CD4-positive, alpha-beta T cell (primary cell): ENCODE data around the gene CD200. TPM values are rescaled to one million over a fixed set of nuclear protein-coding genes. Genes with fewer than 3 reads are reported as not detected.

Experiments
- ATAC-seq: fragments of 200-7000 bp; cut with Tn5 transposase; one replicate; pipeline ENCODE4 v1.10.0; 2022; ENCODE audit warnings: mild to moderate bottlenecking; ENCODE audit not compliant: poor library complexity
- CTCF ChIA-PET: fragments of 350-600 bp; sonication (Branson Sonifier 250); formaldehyde crosslinking; loops from one replicate; lab custom pipeline; 2021; ENCODE audit warnings: antibody characterized with exemption, inconsistent platforms; lab: Charles Lee
- POLR2A ChIA-PET: fragments of 350-600 bp; sonication (Branson Sonifier 250); formaldehyde crosslinking; loops from one replicate; lab custom pipeline; 2021; ENCODE audit warnings: antibody characterized with exemption, inconsistent platforms; lab: Charles Lee
- DNase-seq, 14 experiments: peaks; one replicate each; pipeline ENCODE4 v3.0.0-alpha.2; 2013 to 2020; ENCODE audit warnings: mixed read lengths in 2 of 14
- H3K27ac ChIP-seq, 2 donors: one replicate each; pipeline versions ENCODE4 v1.5.1 to v1.7.0; 2013; ENCODE audit warnings: low read length in 2 of 2, low read depth in 1 of 2, mild to moderate bottlenecking in 1 of 2
- H3K27me3 ChIP-seq, 2 experiments: 1 replicate in 1 of 2; 2 replicates in 1 of 2; pipeline versions ENCODE4 v1.6.1 to v1.7.0; 2013; ENCODE audit warnings: low read length in 2 of 2, control low read depth in 1 of 2, mild to moderate bottlenecking in 1 of 2, moderate library complexity in 1 of 2; ENCODE audit not compliant: insufficient read depth in 2 of 2, control insufficient read depth in 1 of 2
- H3K36me3 ChIP-seq: one replicate; pipeline ENCODE4 v1.6.1; 2013; ENCODE audit warnings: low read length, control low read depth; ENCODE audit not compliant: insufficient read depth
- H3K4me1 ChIP-seq: one replicate; pipeline ENCODE4 v1.6.1; 2013; ENCODE audit warnings: low read length, control low read depth; ENCODE audit not compliant: insufficient read depth
- H3K4me3 ChIP-seq: one replicate; pipeline ENCODE4 v1.5.1; 2013; ENCODE audit warnings: mild to moderate bottlenecking, low read length, moderate library complexity
- H3K9me3 ChIP-seq, 2 experiments: 1 replicate in 1 of 2; 2 replicates in 1 of 2; pipeline versions ENCODE4 v1.6.1 to v1.7.0; 2013; ENCODE audit warnings: low read length in 2 of 2, mild to moderate bottlenecking in 2 of 2, control low read depth in 1 of 2, moderate library complexity in 1 of 2; ENCODE audit not compliant: control insufficient read depth in 1 of 2, insufficient read depth in 1 of 2
- H3K27ac Mint-ChIP-seq: one replicate; pipeline ENCODE4 v1.8.0; 2020; ENCODE audit warnings: mixed read lengths
- H3K27me3 Mint-ChIP-seq: one replicate; pipeline ENCODE4 v1.8.0; 2021; ENCODE audit warnings: mixed read lengths
- H3K36me3 Mint-ChIP-seq: one replicate; pipeline ENCODE4 v1.8.0; 2021; ENCODE audit warnings: low read depth, mixed read lengths
- H3K4me1 Mint-ChIP-seq: one replicate; pipeline ENCODE4 v1.8.0; 2021; ENCODE audit warnings: low read depth, mixed read lengths
- H3K4me3 Mint-ChIP-seq: one replicate; pipeline ENCODE4 v1.8.0; 2020; ENCODE audit warnings: mild to moderate bottlenecking, mixed read lengths
- H3K9me3 Mint-ChIP-seq: one replicate; pipeline ENCODE4 v1.8.0; 2020; ENCODE audit warnings: mixed read lengths
- CTCF ChIP-seq: fragments of 200-600 bp; IDR thresholded peaks from one replicate; pipeline ENCODE4 v1.8.0; 2022; ENCODE audit warnings: antibody characterized with exemption, mild to moderate bottlenecking
- intact Hi-C, 2 experiments: fragments of 100-400 bp; cut with DNase I in 1 of 2; cut with micrococcal nuclease in 1 of 2; formaldehyde crosslinking; loops; one replicate each; pipeline versions ENCODE4 v1.15.1 to v1.9.0; 2023 to 2025; cut with DNase I, micrococcal nuclease
- total RNA-seq, 174 experiments: library from RNA in 2 of 174; stranded (reverse) in 2 of 174; gene quantifications; one replicate each; pipeline ENCODE4 v1.2.3 and lab custom pipeline; 2021 to 2026

The CD200 gene
- total RNA-seq, 2 experiments from 2014 or later, result 5.2 to 6.9 TPM

DNA sequence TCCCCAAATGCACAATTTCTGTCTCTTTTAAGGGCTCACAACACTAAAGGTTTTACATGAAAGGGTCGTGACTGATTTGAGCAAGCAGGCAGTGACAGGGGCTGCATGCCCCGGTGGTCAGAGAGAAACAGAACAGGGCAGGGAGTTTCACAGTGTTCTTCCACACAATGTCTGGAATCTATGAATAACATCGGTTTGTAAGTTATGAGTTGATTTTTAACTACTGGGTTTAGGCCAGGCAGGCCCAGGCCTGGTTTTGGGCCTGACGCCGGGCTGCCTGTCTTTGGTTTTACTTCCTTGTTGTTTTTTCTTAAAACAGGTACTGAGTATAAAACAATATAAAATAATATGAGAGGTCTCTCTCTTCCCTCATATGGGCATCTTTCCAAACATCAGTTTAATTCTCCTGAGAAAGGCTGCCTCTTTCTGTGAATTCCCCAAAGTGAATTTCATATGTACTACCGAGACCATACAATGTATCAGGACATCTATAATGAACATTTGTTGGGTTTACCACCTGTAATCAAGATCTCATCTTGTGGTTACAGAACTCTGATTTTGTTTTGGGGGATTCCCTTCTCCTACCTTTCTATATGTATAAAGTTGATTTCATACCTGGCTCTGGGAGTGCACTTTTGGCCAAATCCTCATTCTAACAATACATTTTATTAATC is 74.4 kb downstream of the CD200 start:
- CTCF ChIA-PET, result no interaction called here
- Mint-ChIP-seq H3K27ac (no peak overlapping the region), H3K36me3 (no peaks in the 10 kb centered on the region), H3K4me3 (no peak overlapping the region), H3K27me3 (no peaks in the 10 kb centered on the region), H3K4me1 (peaks cover 1% of the 10 kb centered on the region), H3K9me3 (no peaks in the 10 kb centered on the region)
- POLR2A ChIA-PET, result no interaction called here
- no peaks in the 10 kb centered on the region for H3K9me3 ChIP-seq
- intact Hi-C loops, result no loop called here
- DNase-seq (no peak), ATAC-seq (no peak)
- H3K4me3 ChIP-seq, result no peak overlapping the region
- H3K27ac ChIP-seq, result no peak overlapping the region
- no peaks in the 10 kb centered on the region for H3K36me3 ChIP-seq
- H3K4me1 ChIP-seq, result no peaks in the 10 kb centered on the region
- TF ChIP-seq CTCF, result no peak
- H3K27me3 ChIP-seq, result no peaks in the 10 kb centered on the region

GRCh38 chr3:112407888-112408702 is 75.1 kb downstream of the CD200 start:
- CTCF ChIA-PET, result no interaction called here
- H3K4me1 Mint-ChIP-seq, result peaks cover 9% of the 10 kb centered on the region
- Histone ChIP-seq H3K9me3 (no peaks in the 10 kb centered on the region), H3K36me3 (no peaks in the 10 kb centered on the region), H3K4me1 (no peaks in the 10 kb centered on the region), H3K27ac (no peak overlapping the region), H3K4me3 (no peak overlapping the region), H3K27me3 (no peaks in the 10 kb centered on the region)
- H3K36me3 Mint-ChIP-seq, result no peaks in the 10 kb centered on the region
- H3K27me3 Mint-ChIP-seq, result no peaks in the 10 kb centered on the region
- no peak for ATAC-seq
- POLR2A ChIA-PET, result no interaction called here
- intact Hi-C loops, result no loop called here
- no peak for DNase-seq
- TF ChIP-seq CTCF, result no peak
- no peaks in the 10 kb centered on the region for H3K9me3 Mint-ChIP-seq
- H3K27ac Mint-ChIP-seq, result no peak overlapping the region
- H3K4me3 Mint-ChIP-seq, result no peak overlapping the region

DNA sequence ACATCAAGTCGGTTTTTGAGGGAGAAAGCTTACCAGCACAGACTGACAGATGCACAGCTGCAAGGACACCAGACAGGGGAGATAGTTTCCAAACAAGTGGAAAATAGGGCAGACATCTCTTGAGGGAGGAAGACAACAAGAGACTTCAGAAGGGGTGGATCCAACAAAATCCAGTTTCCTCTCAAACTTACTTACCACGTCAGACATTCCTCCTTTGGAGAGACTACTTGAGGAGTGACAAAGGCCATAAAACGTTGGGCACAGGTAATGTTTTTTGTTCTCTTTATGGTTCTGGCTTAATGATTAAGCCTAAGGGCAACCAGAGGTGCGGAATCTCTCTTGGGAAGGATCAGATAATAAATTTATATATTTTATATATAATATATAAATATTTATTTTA is 76.1 kb downstream of the CD200 start:
- Mint-ChIP-seq H3K27ac (no peak overlapping the region), H3K4me3 (no peak overlapping the region), H3K9me3 (no peaks in the 10 kb centered on the region), H3K36me3 (no peaks in the 10 kb centered on the region), H3K27me3 (no peaks in the 10 kb centered on the region), H3K4me1 (peaks cover 10% of the 10 kb centered on the region)
- no peak overlapping the region for H3K27ac ChIP-seq
- ChIA-PET POLR2A (no interaction called here), CTCF (no interaction called here)
- intact Hi-C loops, result no loop called here
- DNase-seq, result no peak
- no peaks in the 10 kb centered on the region for H3K9me3 ChIP-seq
- no peak for TF ChIP-seq CTCF
- no peaks in the 10 kb centered on the region for H3K27me3 ChIP-seq
- no peak for ATAC-seq
- H3K4me3 ChIP-seq, result no peak overlapping the region
- no peaks in the 10 kb centered on the region for H3K4me1 ChIP-seq
- H3K36me3 ChIP-seq, result no peaks in the 10 kb centered on the region
